SK-N-SH treated with all-trans-retinoic acid at 6 μM for 48 hours (cell line): ENCODE data around the gene OR8D2.

ENCODE experiments used
- ATAC-seq: fragments of 200-7000 bp; cut with Tn5 transposase; 3 replicates; pipeline ENCODE4 v1.9.1; 2020; ENCODE audit warnings: mild to moderate bottlenecking, moderate library complexity
- ARNTL ChIP-seq: fragments of 450-650 bp; formaldehyde crosslinking; IDR thresholded peaks from 2 replicates; pipeline ENCODE4 v1.5.0; 2020; ENCODE audit warnings: low read depth, mild to moderate bottlenecking, moderate library complexity, borderline replicate concordance
- BACH2 ChIP-seq: fragments of 250-450 bp; sonication (Bioruptor Pico); IDR thresholded peaks from 2 replicates; pipeline ENCODE4 v1.9.0; 2021; ENCODE audit warnings: mild to moderate bottlenecking, borderline replicate concordance
- CSDC2 ChIP-seq: fragments of 250-450 bp; sonication (Bioruptor Pico); IDR thresholded peaks from 2 replicates; pipeline ENCODE4 v1.5.0; 2020; ENCODE audit warnings: mild to moderate bottlenecking, moderate library complexity
- ESRRG ChIP-seq: fragments of 250-450 bp; sonication (Bioruptor Pico); IDR thresholded peaks from 2 replicates; pipeline ENCODE4 v1.6.1; 2021; ENCODE audit warnings: mild to moderate bottlenecking
- GLIS3 ChIP-seq: fragments of 250-450 bp; sonication (Bioruptor Pico); IDR thresholded peaks from 2 replicates; pipeline ENCODE4 v1.5.0; 2020; ENCODE audit warnings: mild to moderate bottlenecking, moderate library complexity
- ISL1 ChIP-seq: fragments of 250-450 bp; sonication (Bioruptor Pico); IDR thresholded peaks from 2 replicates; pipeline ENCODE4 v2.1.2; 2022; ENCODE audit warnings: mild to moderate bottlenecking, moderate library complexity
- OSR1 ChIP-seq: fragments of 250-450 bp; sonication (Bioruptor Pico); IDR thresholded peaks from 2 replicates; pipeline ENCODE4 v1.8.0; 2022; ENCODE audit warnings: moderate library complexity, mild to moderate bottlenecking, inconsistent platforms
- PATZ1 ChIP-seq: fragments of 250-450 bp; sonication (Bioruptor Pico); IDR thresholded peaks from 2 replicates; pipeline ENCODE4 v1.8.0; 2020; ENCODE audit warnings: mild to moderate bottlenecking, moderate library complexity, borderline replicate concordance
- POU6F1 ChIP-seq: fragments of 250-450 bp; sonication (Bioruptor Pico); IDR thresholded peaks from 2 replicates; pipeline ENCODE4 v1.8.0; 2021; ENCODE audit warnings: low read depth, mild to moderate bottlenecking, moderate library complexity, borderline replicate concordance
- PPARA ChIP-seq: fragments of 250-450 bp; sonication (Bioruptor Pico); IDR thresholded peaks from 2 replicates; pipeline ENCODE4 v1.5.0; 2020; ENCODE audit warnings: mild to moderate bottlenecking, borderline replicate concordance
- RARB ChIP-seq: fragments of 250-450 bp; sonication (Bioruptor Pico); IDR thresholded peaks from 2 replicates; pipeline ENCODE4 v1.8.0; 2021; ENCODE audit warnings: mild to moderate bottlenecking, moderate library complexity
- SNAI2 ChIP-seq: fragments of 250-450 bp; sonication (Bioruptor Pico); IDR thresholded peaks from 2 replicates; pipeline ENCODE4 v1.5.0; 2020; ENCODE audit warnings: mild to moderate bottlenecking, moderate library complexity
- TCF4 ChIP-seq: fragments of 250-450 bp; sonication (Bioruptor Pico); IDR thresholded peaks from 2 replicates; pipeline ENCODE4 v1.8.0; 2021; ENCODE audit warnings: mild to moderate bottlenecking, moderate library complexity, borderline replicate concordance
- TOX ChIP-seq: fragments of 250-450 bp; sonication (Bioruptor Pico); IDR thresholded peaks from 2 replicates; pipeline ENCODE4 v1.8.0; 2021; ENCODE audit warnings: mild to moderate bottlenecking, moderate library complexity, borderline replicate concordance
- TSHZ2 ChIP-seq: fragments of 250-450 bp; sonication (Bioruptor Pico); IDR thresholded peaks from 2 replicates; pipeline ENCODE4 v1.5.0; 2020; ENCODE audit warnings: mild to moderate bottlenecking, moderate library complexity
- ZFP3 ChIP-seq: fragments of 250-450 bp; sonication (Bioruptor Pico); IDR thresholded peaks from 2 replicates; pipeline ENCODE4 v1.5.0; 2020; ENCODE audit warnings: mild to moderate bottlenecking, moderate library complexity
- ZFP30 ChIP-seq: fragments of 450-650 bp; formaldehyde crosslinking; IDR thresholded peaks from 2 replicates; pipeline ENCODE4 v1.5.0; 2022; ENCODE audit warnings: mild to moderate bottlenecking, moderate library complexity
- ZNF565 ChIP-seq: fragments of 450-650 bp; formaldehyde crosslinking; conservative IDR thresholded peaks from 2 replicates; pipeline ENCODE4 v1.5.0; 2020; ENCODE audit warnings: low read depth, mild to moderate bottlenecking, moderate library complexity
- ZNF70 ChIP-seq: fragments of 450-650 bp; formaldehyde crosslinking; IDR thresholded peaks from 2 replicates; pipeline ENCODE4 v1.5.0; 2020; ENCODE audit warnings: mild to moderate bottlenecking, moderate library complexity
- ZNF8 ChIP-seq: fragments of 450-650 bp; formaldehyde crosslinking; IDR thresholded peaks from 2 replicates; pipeline ENCODE4 v1.5.0; 2020; ENCODE audit warnings: mild to moderate bottlenecking, moderate library complexity
- TF ChIP-seq, protein P1 (sequence below): fragments of 250-450 bp; sonication (Bioruptor Pico); IDR thresholded peaks from 2 replicates; pipeline ENCODE4 v1.5.1; 2020; ENCODE audit warnings: low read depth, mild to moderate bottlenecking, moderate library complexity
- TF ChIP-seq, protein P2 (sequence below): fragments of 250-450 bp; sonication (Bioruptor Pico); IDR thresholded peaks from 2 replicates; pipeline ENCODE4 v1.5.1; 2021; ENCODE audit warnings: mild to moderate bottlenecking, moderate library complexity

The OR8D2 gene

GRCh38 chr11:124322356-124322755 lies 2.4 kb upstream of the OR8D2 start:
- no peak for TF ChIP-seq TCF4 (CRISPR knock-in tag)
- TF ChIP-seq POU6F1 (CRISPR knock-in tag) = no peak
- no peak for TF ChIP-seq BACH2 (CRISPR knock-in tag)
- TF ChIP-seq ZFP3 (CRISPR knock-in tag) = no peak
- no peak for TF ChIP-seq PPARA (CRISPR knock-in tag)
- TF ChIP-seq RARB = no peak
- no peak for TF ChIP-seq ZNF8 (CRISPR knock-in tag)
- no peak for TF ChIP-seq ISL1 (CRISPR knock-in tag)
- no peak for TF ChIP-seq ESRRG (CRISPR knock-in tag)
- TF ChIP-seq OSR1 = no peak
- no peak for ATAC-seq

DNA sequence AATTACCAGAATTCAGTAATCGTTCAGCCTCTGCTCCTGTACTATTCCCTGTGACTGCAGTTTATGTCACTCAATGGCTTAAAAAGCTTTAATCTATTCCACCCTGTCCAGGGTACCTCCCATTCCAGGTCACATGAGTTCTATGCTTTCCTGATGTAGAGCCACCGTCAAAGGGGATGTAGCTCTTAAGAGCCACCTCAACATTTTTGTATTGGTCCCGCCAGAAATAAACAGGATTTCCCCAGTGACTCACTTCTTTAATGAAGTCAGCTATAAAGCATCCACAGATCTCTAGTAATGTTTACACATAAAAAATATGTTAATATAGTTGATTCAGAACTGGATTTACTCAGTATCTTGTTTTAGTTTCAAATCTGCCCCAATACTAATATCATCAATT lies 4.9 kb downstream of the OR8D2 start:
- no peak for ATAC-seq
- TF ChIP-seq TOX (CRISPR knock-in tag) = no peak
- TF ChIP-seq, protein P1, sequence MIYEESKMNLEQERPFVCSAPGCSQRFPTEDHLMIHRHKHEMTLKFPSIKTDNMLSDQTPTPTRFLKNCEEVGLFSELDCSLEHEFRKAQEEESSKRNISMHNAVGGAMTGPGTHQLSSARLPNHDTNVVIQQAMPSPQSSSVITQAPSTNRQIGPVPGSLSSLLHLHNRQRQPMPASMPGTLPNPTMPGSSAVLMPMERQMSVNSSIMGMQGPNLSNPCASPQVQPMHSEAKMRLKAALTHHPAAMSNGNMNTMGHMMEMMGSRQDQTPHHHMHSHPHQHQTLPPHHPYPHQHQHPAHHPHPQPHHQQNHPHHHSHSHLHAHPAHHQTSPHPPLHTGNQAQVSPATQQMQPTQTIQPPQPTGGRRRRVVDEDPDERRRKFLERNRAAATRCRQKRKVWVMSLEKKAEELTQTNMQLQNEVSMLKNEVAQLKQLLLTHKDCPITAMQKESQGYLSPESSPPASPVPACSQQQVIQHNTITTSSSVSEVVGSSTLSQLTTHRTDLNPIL = no peak
- TF ChIP-seq RARB = no peak
- TF ChIP-seq BACH2 (CRISPR knock-in tag) = no peak
- no peak for TF ChIP-seq ARNTL (CRISPR knock-in tag)
- no peak for TF ChIP-seq ZNF565 (CRISPR knock-in tag)
- no peak for TF ChIP-seq ZFP30 (CRISPR knock-in tag)
- no peak for TF ChIP-seq CSDC2
- TF ChIP-seq PATZ1 (CRISPR knock-in tag) = no peak
- no peak for TF ChIP-seq TSHZ2 (CRISPR knock-in tag)
- no peak for TF ChIP-seq ISL1 (CRISPR knock-in tag)
- TF ChIP-seq, protein P2, sequence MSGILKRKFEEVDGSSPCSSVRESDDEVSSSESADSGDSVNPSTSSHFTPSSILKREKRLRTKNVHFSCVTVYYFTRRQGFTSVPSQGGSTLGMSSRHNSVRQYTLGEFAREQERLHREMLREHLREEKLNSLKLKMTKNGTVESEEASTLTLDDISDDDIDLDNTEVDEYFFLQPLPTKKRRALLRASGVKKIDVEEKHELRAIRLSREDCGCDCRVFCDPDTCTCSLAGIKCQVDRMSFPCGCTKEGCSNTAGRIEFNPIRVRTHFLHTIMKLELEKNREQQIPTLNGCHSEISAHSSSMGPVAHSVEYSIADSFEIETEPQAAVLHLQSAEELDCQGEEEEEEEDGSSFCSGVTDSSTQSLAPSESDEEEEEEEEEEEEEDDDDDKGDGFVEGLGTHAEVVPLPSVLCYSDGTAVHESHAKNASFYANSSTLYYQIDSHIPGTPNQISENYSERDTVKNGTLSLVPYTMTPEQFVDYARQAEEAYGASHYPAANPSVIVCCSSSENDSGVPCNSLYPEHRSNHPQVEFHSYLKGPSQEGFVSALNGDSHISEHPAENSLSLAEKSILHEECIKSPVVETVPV = no peak
- no peak for TF ChIP-seq GLIS3
- no peak for TF ChIP-seq ZNF8 (CRISPR knock-in tag)
- TF ChIP-seq ZNF70 (CRISPR knock-in tag) = no peak

- no peak for TF ChIP-seq ARNTL (CRISPR knock-in tag)
- no peak for TF ChIP-seq TOX (CRISPR knock-in tag)
- TF ChIP-seq, protein P1 = no peak
- no peak for TF ChIP-seq BACH2 (CRISPR knock-in tag)
- TF ChIP-seq CSDC2 = no peak
- no peak for TF ChIP-seq ZFP30 (CRISPR knock-in tag)
- no peak for TF ChIP-seq SNAI2 (CRISPR knock-in tag)
- TF ChIP-seq OSR1 = no peak
- no peak for TF ChIP-seq ZFP3 (CRISPR knock-in tag)
- TF ChIP-seq TCF4 (CRISPR knock-in tag) = no peak
- no peak for TF ChIP-seq ESRRG (CRISPR knock-in tag)
- no peak for TF ChIP-seq GLIS3
- TF ChIP-seq, protein P2 = no peak
- TF ChIP-seq, all 23 proteins: peak for 0
- ATAC-seq = no peak
Observed at GRCh38 chr11:124313849-124314248, 6.1 kb downstream of the OR8D2 start, which contains the start of gene OR8D1. Gene OR8D1 (minus strand): TSS chr11:124313949. CDS start chr11:124310766, 3,183 bp downstream.
